Cardiac muscle cell (in vitro differentiated cells and primary cell): ENCODE measurements around the gene GALNT14. TPM values are rescaled to one million over a fixed set of nuclear protein-coding genes. Genes with fewer than 3 reads are reported as not detected.

Experiments used
- DNase-seq, 2 donors: peaks; one replicate each; pipeline versions ENCODE4 v3.0.0 to v3.0.0-alpha.2; 2010 to 2017; ENCODE audit warnings: low read depth in 1 of 2, low spot score in 1 of 2
- H3K27ac ChIP-seq: fragments of 200-600 bp; sonication (generic); 2 replicates; pipeline ENCODE4 v1.5.1; 2016
- H3K27me3 ChIP-seq: fragments of 200-600 bp; sonication (generic); 2 replicates; pipeline ENCODE4 v1.6.0; 2016; ENCODE audit warnings: control low read depth
- H3K36me3 ChIP-seq: fragments of 200-600 bp; sonication (generic); 2 replicates; pipeline ENCODE4 v1.5.1; 2016; ENCODE audit warnings: control low read depth
- H3K4me1 ChIP-seq: fragments of 200-600 bp; sonication (generic); 2 replicates; pipeline ENCODE4 v1.8.1; 2017; ENCODE audit warnings: low read depth, mild to moderate bottlenecking, mixed run types
- H3K4me3 ChIP-seq: fragments of 200-600 bp; sonication (generic); 2 replicates; pipeline ENCODE4 v1.5.1; 2016; ENCODE audit warnings: mild to moderate bottlenecking
- H3K9me3 ChIP-seq: fragments of 200-600 bp; sonication (generic); 2 replicates; pipeline ENCODE4 v1.5.1; 2017; ENCODE audit warnings: low read depth, mild to moderate bottlenecking, control low read depth
- CTCF ChIP-seq: IDR thresholded peaks from 2 replicates; pipeline ENCODE4 v1.5.1; 2012; ENCODE audit warnings: low read depth, mild to moderate bottlenecking, low read length
- polyA plus RNA-seq: library from polyadenylated mRNA; unstranded; fragments of >200 nt; fragmentation: Nextera tagmentation; extraction: Ambion mirVana; gene quantifications from 2 replicates; pipeline ENCODE4 v1.2.1, GENCODE V29; 2016
- total RNA-seq: library from RNA; depleted of rRNA; stranded (reverse); fragments of >200 nt; gene quantifications from 2 replicates; pipeline ENCODE4 v1.2.3, GENCODE V29; 2016

The GALNT14 gene
- total and polyA plus RNA-seq, 2 experiments from 2014 or later = 0.84 to 1.1 TPM

- Histone ChIP-seq H3K27ac (no peak overlapping the region), H3K9me3 (no peaks in the 10 kb centered on the region), H3K27me3 (no peaks in the 10 kb centered on the region), H3K4me3 (no peak overlapping the region), H3K36me3 (no peaks in the 10 kb centered on the region), H3K4me1 (no peaks in the 10 kb centered on the region)
- no peak for TF ChIP-seq CTCF
- DNase-seq = no peak
Observed at GRCh38 chr2:30932870-30933269, 205.4 kb downstream of the GALNT14 start.

GRCh38 chr2:30931841-30932407 is 206.3 kb downstream of the GALNT14 start:
- H3K4me3 ChIP-seq = no peak overlapping the region
- H3K36me3 ChIP-seq = no peaks in the 10 kb centered on the region
- no peak for TF ChIP-seq CTCF
- no peaks in the 10 kb centered on the region for H3K27me3 ChIP-seq
- no peaks in the 10 kb centered on the region for H3K4me1 ChIP-seq
- no peak overlapping the region for H3K27ac ChIP-seq
- no peak for DNase-seq
- no peaks in the 10 kb centered on the region for H3K9me3 ChIP-seq

GRCh38 chr2:30930716-30931115 is 207.5 kb downstream of the GALNT14 start:
- H3K9me3 ChIP-seq = no peaks in the 10 kb centered on the region
- DNase-seq = no peak
- H3K27me3 ChIP-seq = no peaks in the 10 kb centered on the region
- no peak overlapping the region for H3K4me3 ChIP-seq
- no peak overlapping the region for H3K27ac ChIP-seq
- no peak for TF ChIP-seq CTCF
- no peaks in the 10 kb centered on the region for H3K36me3 ChIP-seq
- no peaks in the 10 kb centered on the region for H3K4me1 ChIP-seq

- no peaks in the 10 kb centered on the region for H3K27me3 ChIP-seq
- no peak overlapping the region for H3K4me3 ChIP-seq
- TF ChIP-seq CTCF = no peak
Observed at GRCh38 chr2:30927465-30928075, 210.7 kb downstream of the GALNT14 start.

GRCh38 chr2:30926606-30927005 is 211.6 kb downstream of the GALNT14 start:
- Histone ChIP-seq H3K4me1 (no peaks in the 10 kb centered on the region), H3K36me3 (no peaks in the 10 kb centered on the region), H3K9me3 (no peaks in the 10 kb centered on the region), H3K27me3 (no peaks in the 10 kb centered on the region), H3K27ac (no peak overlapping the region), H3K4me3 (no peak overlapping the region)
- TF ChIP-seq CTCF = no peak
- no peak for DNase-seq

More at GRCh38 chr2:30927465-30928075, 210.7 kb downstream of the GALNT14 start:
- H3K9me3 ChIP-seq = no peaks in the 10 kb centered on the region
- no peaks in the 10 kb centered on the region for H3K36me3 ChIP-seq
- no peak for DNase-seq
- H3K27ac ChIP-seq = no peak overlapping the region
- no peaks in the 10 kb centered on the region for H3K4me1 ChIP-seq
